Erythroblast (primary cell): ENCODE data around the gene SLX4IP.
A peak's percentile ranks its signal among the peaks of the same experiment; 100 is the strongest.

ENCODE experiments used
- DNase-seq, 2 experiments: peaks; one replicate each; lab custom pipeline; 2025; lab: John Stamatoyannopoulos, UW
- GATA1 ChIP-seq: IDR thresholded peaks from 2 replicates; pipeline ENCODE4 v1.6.1; 2011; ENCODE audit warnings: low read depth, mild to moderate bottlenecking, control low read depth, low read length, moderate library complexity
- POLR2A ChIP-seq: IDR thresholded peaks from 2 replicates; pipeline ENCODE4 v1.6.1; 2011; ENCODE audit warnings: mild to moderate bottlenecking, low read length

SLX4IP gene

DNA sequence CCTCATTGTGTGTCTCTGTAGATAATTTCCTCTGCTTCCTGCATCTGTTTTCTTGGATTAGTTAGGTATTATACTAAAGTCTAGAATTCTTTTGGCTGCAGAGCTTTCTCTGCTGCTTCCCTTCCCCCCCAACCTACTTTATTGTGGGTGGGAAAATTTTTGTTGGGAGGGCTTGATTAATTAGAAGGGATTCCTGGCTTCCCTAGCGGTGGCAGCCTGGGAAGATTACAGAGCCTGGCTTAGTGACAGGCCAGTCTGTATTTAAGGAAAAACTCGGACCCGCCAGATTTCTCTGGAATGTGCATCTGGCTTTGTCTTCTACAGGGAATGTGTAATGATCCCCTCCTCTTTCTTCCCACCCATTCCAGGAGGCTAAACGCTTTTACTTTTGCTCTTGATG, 31.2 kb downstream of the SLX4IP start:
- TF ChIP-seq GATA1 (no peak), POLR2A (no peak)
- no peak for DNase-seq

DNA sequence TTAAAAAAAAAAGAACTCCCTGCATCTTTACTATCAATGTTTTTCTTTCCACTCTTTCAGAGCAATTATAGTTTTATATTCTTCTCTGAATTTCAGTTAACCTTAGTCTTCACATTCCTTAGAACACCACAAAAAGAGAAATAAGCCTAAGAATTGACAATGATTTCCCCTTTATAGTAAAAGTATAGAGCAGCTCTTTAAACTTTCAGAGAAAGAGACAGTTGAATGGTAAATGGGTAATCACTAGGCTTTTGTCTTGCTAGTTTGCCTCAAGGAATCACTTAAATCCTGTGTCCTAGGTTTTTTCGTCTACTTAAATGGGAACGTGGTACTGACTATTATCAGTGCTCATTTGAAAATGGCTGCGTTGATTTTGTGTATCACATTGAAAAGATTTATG, 31.8 kb downstream of the SLX4IP start:
- DNase-seq = no peak
- TF ChIP-seq GATA1 = no peak
- no peak for TF ChIP-seq POLR2A

DNA sequence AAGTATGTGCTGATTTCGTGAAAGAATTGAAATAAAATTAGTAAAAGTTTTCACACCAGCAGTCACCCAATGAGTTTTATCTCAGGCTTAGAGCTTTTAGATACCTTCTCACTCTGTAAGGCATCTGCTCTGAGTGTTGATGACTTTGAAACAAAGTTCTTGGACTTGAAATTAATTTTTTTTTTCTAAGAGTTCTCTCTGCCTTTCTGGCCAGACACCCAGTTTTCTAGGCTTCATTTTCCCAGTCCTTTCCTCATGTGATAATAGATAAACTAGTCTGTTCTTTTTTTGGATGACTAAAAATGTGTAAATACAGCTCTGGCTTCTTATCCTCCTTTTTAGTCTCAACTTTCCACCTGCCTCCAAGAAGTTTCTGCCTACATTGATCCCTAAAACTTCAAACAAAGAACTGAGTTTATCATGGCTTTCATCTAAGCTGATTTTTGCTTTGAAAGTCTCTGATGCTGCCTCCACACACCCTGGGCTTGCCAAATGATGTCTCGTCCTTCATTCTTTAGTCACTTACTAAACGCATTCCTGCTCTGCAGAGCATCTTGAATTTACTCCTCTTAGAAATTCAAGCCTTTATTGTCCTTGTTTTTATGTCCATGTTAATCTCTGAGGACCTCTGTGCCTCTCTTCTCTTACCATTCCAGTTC, 32.7 kb downstream of the SLX4IP start:
- TF ChIP-seq GATA1 = no peak
- TF ChIP-seq POLR2A = no peak
- DNase-seq = no peak

DNA sequence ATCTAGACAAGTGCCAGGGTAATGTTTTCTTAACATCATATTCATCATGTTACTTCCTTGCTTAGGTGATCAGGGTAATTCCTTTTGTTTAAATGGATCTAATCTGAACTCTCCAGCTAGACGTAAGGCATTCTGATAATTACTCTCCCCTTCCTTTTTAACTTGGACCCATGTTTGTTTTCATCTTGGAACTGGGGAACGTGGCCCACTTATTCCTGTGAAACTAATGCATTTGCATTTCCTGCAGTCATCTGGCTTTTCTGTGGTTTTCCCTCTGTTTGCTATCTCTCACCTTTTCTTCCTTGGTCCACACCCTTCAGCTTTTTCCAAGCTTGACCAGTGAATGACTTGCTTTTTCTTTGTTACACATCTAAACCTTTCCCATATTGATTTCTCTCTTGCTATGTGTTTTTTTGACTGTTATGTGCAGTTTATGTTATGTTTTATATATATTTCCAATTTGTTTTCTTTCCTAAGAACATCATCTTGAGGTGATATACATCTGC, 33.3 kb downstream of the SLX4IP start:
- no peak for DNase-seq
- TF ChIP-seq POLR2A (no peak), GATA1 (no peak)

DNA sequence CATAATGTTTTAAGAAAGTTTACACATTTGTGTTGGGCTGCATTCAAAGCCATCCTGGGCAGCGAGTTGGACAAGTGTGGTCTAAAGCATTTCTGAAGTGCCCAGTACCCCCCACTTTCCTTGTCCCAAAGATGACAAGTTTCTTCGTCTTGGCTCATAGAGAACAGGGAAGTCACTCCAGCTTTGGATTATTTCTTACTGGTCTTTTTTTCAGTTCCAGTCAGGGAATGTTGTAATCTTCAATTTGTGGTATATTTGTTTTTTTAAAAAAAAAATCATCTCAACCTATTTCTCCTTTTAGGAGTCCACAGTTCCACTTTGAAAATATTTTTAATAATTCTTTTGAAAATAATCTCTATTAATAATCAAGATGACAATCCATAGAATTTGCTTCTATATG, 34.0 kb downstream of the SLX4IP start:
- DNase-seq = no peak
- TF ChIP-seq POLR2A (no peak), GATA1 (no peak)

DNA sequence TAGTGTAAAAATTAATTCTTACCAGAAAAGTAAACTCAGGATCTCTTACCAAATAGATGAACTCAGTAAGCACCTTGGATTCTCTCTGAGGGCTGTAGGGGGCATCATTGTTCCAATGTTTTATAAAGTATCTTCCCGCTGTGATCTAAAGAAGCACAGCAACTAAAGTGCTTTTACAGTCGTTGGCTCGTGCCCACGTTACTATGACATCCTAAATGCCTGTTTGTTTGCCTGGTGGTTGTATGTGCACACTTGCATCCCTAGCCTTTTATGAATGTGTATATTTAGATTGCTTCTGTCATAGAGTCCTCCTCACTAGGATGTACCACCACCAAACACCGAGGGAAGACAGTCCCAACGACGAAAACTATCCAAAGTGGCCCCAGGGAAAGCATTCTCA, 34.5 kb downstream of the SLX4IP start:
- DNase-seq = peak; percentile 77 to 83
- TF ChIP-seq POLR2A (no peak), GATA1 (no peak)

DNA sequence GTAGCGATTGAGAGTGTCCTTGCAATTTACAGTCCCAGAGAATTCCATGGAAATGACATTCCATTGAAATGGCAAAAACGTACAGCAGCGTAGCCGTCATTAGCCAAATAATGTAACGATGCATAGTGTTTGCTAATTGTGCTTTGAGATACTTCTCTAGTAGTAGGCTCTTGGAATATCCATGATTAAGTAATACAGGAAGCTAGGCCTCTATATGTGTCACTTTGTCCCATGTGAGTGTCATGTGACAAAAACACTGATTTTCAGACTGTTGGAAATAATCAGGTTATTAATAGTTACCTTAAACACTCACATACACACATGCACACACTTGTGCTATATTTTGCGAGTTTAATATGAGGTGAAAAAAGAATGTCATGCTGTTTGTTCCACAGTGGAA, 35.2 kb downstream of the SLX4IP start:
- TF ChIP-seq GATA1 = no peak
- TF ChIP-seq POLR2A = no peak

DNA sequence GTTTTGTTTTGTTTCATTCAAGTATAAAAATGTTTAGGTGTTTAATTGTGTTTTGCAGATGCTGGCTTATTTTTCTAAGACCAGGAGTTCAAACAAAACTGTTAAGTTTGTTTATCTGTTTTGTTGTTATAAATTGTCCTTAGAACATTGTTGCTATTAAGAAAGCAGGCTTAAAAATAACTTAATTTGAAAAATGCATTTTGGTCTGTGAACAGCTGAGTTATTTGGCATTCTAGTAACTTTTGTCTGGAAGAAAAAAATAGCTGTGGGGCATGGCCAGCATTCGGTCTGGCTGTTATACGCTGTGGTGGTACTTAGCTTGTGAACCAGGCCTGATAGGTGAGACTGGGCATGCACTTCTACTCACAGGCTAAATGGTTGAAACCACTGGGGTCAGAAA, 37.8 kb downstream of the SLX4IP start:
- no peak for TF ChIP-seq POLR2A
- DNase-seq = no peak

More for the DNA sequence above, 35.2 kb downstream of the SLX4IP start:
- DNase-seq = no peak

DNA sequence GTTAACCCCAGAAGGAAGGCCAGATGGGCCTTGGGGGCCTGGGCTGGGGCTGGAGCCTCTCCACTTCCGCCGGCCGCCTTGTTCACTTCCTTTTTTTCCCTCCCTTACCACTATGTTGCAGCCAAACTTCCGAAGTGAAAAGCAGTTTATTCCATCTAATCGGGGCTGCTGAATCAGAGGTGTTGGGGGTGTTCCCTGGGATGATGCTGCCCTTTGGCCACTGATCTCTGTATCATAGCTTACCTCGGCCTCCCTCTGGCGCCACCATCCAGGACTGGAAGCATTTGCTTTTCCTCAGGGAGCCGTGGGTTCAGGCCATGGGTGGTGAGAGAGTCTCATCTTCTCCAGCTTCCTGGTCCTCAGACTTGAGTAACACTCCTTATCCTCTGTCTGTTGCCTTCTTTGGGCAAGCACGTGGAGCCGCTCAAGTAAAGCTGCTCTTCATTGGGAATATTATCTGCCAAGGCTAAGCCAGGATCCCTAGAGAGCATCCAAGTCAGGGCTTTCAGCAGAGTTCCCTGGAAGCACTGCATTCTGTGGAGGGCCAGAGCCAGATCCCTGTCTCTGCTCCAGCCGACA, 39.6 kb downstream of the SLX4IP start:
- peak in 1 of 2 experiments; percentile 19 for DNase-seq
- TF ChIP-seq GATA1 (no peak), POLR2A (no peak)

DNA sequence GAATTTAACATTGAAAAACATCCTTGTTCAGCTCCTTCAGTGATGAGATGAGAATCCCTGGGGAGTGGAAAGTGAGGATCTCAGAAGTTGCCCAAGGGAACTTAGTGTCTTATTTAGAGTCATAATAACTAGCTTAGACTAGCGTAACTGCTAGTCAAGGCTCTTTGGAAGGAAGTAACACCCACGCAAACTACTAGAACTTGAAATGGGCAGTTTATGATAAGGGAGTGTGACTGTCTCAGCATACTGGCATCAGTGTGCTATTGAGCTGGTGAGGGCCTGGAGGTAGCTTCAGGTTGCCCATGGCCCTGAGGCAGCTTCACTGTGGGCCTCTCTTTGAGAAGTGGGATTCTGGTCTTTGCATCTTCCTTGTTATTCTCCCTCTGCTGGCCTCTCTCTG, 40.1 kb downstream of the SLX4IP start:
- no peak for TF ChIP-seq GATA1
- peak; percentile 54 for TF ChIP-seq POLR2A

DNA sequence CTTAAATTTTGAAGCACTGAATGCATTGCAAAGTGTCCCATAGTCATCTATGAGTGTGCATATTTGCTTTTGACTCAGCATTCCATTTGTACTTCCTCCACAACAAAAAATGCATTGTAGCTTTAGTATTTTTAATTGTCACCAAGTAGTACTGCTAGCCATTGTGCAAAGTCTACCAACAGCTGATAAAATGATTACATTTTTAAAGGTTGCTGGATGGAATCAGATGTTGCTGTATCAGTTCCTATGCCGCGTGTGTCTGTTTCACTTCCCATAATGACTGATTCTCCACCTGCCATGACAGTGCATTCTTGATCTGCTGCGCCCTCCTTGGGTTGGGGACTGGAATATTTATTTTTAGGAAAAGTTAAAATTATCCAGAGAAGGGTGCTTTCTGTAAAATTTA, 41.2 kb downstream of the SLX4IP start:
- TF ChIP-seq GATA1 (no peak), POLR2A (no peak)
- peak; percentile 37 to 69 for DNase-seq

More for the DNA sequence above, 40.1 kb downstream of the SLX4IP start:
- DNase-seq = peak; percentile 9 to 11

DNA sequence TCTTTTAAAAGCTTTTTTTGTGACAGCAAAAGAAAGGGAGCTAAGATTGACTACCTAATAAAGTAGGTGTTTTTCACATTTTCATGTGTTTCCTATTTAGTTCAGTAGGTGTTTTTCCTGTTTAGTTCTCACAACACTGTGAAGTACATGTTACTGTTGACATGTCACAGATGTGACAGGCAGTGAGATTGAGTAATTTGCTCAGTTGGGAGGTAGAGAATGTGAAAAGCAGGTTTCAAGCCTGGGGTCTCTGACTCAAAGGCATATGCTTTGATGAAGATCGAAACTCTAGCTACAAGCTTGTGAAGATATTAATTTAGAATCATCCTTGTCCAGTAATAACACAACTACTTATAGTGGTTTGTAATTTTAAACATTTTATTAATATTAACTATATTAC, 43.1 kb downstream of the SLX4IP start:
- no peak for DNase-seq
- no peak for TF ChIP-seq GATA1
- no peak for TF ChIP-seq POLR2A

DNA sequence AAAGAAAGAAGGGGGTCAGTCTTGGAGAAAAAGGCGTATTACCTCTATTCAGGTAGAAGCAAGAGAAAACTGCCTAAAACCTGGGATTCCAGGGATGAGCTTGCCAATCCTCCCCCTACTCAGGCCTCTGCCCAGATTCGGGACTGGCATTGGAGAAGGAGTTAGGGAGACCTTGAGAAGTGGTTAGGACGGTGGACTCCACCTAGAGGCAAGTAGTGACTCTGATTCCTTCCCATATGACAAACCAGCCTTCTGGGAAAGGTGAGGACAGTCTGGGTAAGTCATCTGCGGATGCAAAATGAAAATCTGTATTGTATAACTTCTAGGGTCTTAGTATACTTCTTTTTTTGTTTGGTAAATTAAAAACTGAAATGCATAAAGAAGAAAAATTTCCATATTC, 43.8 kb downstream of the SLX4IP start:
- no peak for DNase-seq
- no peak for TF ChIP-seq POLR2A
- TF ChIP-seq GATA1 = no peak

DNA sequence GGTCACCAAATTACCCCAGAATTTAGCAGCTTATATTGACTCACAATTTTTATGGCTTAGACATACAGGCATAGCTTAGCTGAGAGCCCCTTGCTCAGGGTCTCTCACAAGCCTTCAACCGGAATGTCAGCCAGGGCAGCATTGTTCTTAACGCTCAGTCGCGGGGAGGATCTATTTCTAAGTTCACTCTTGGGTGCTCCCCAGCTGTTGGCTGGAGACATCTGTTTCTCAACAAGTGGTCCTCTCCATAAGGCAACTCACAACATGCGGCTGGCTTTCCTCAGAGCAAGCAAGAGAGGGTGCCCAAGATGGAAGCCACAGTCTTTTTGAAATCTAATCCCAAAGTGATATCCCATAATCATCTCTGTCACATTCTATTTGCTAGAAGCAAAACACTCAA, 46.6 kb downstream of the SLX4IP start:
- no peak for DNase-seq
- no peak for TF ChIP-seq POLR2A
- no peak for TF ChIP-seq GATA1

DNA sequence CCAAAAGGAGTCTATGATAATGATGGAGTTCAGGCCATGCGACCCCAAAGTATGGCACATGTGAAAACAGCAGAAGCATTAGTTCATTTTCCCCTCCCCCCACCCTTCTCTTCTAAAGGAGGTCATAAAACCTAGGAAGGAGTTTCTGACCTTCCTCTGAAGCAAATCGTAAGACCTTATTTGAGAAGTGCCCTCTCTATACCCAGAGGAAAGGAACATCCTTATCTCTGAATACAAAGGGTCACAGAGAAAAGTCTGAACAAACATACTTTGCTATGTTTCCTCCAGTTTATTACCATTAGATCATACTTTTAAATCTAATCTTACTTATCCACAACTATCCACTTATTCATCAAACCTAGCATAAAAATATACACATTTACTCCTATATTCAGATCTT, 48.6 kb downstream of the SLX4IP start:
- DNase-seq = no peak
- TF ChIP-seq GATA1 (no peak), POLR2A (no peak)
